Inflammatory macrophage treated with lipopolysaccharide for 1 hour (primary cell): ENCODE measurements around the gene GALNT4.
A peak's percentile ranks its signal among the peaks of the same experiment; 100 is the strongest.

Experiments used
- DNase-seq, 2 donors: peaks; one replicate each; pipeline ENCODE4 v3.0.0-alpha.2; 2020 to 2022

Gene GALNT4

GRCh38 chr12:89492883-89493282, 31.7 kb downstream of the GALNT4 start:
- no peak for DNase-seq

GRCh38 chr12:89490922-89491321, 33.7 kb downstream of the GALNT4 start:
- DNase-seq = no peak

GRCh38 chr12:89486264-89486663, 38.3 kb downstream of the GALNT4 start:
- DNase-seq = no peak

- DNase-seq = no peak
Observed at GRCh38 chr12:89484470-89484869, 40.1 kb downstream of the GALNT4 start.

GRCh38 chr12:89481213-89481914, 43.2 kb downstream of the GALNT4 start:
- DNase-seq = peak; percentile 70 to 89

GRCh38 chr12:89479982-89480381, 44.6 kb downstream of the GALNT4 start:
- no peak for DNase-seq

GRCh38 chr12:89477633-89478279, 46.8 kb downstream of the GALNT4 start:
- no peak for DNase-seq

- DNase-seq = peak; percentile 48 to 56
Observed at GRCh38 chr12:89476904-89477595, 47.5 kb downstream of the GALNT4 start.

- no peak for DNase-seq
Observed at GRCh38 chr12:89476232-89476631, 48.4 kb downstream of the GALNT4 start.

GRCh38 chr12:89475203-89475990, 49.2 kb downstream of the GALNT4 start:
- DNase-seq = no peak

- DNase-seq = no peak
Observed at GRCh38 chr12:89474615-89475014, 50.0 kb downstream of the GALNT4 start.
